Type B pancreatic cell (in vitro differentiated cells): Measurements from ENCODE around the gene ASTN1. TPM values are rescaled to one million over a fixed set of nuclear protein-coding genes. Genes with fewer than 3 reads are reported as not detected.

Experiments
- DNase-seq: peaks from one replicate; pipeline ENCODE4 v3.0.0; 2021; ENCODE audit warnings: mixed read lengths; ENCODE audit not compliant: unreplicated experiment; ENCODE audit errors: extremely low spot score
- H3K27ac Mint-ChIP-seq: 2 replicates; pipeline ENCODE4 v1.8.0; 2021; ENCODE audit warnings: mild to moderate bottlenecking, mixed read lengths
- H3K27me3 Mint-ChIP-seq: 2 replicates; pipeline ENCODE4 v1.8.0; 2021; ENCODE audit warnings: mixed read lengths
- H3K36me3 Mint-ChIP-seq: 2 replicates; pipeline ENCODE4 v1.8.0; 2021; ENCODE audit warnings: mixed read lengths
- H3K4me1 Mint-ChIP-seq: one replicate; pipeline ENCODE4 v1.8.0; 2021; ENCODE audit warnings: mixed read lengths; ENCODE audit not compliant: unreplicated experiment
- H3K4me3 Mint-ChIP-seq: 2 replicates; pipeline ENCODE4 v1.8.0; 2021; ENCODE audit warnings: mild to moderate bottlenecking, mixed read lengths
- H3K9me3 Mint-ChIP-seq: 2 replicates; pipeline ENCODE4 v1.8.0; 2021; ENCODE audit warnings: mixed read lengths
- total RNA-seq: library from RNA; stranded (reverse); gene quantifications from 2 replicates; pipeline ENCODE4 v1.2.1, GENCODE V29; 2021; ENCODE audit warnings: low replicate concordance
- TF ChIP-seq, protein P1 (sequence below): fragments of 200-600 bp; sonication (generic); conservative IDR thresholded peaks from 2 replicates; pipeline ENCODE4 v1.5.0; 2021; ENCODE audit warnings: antibody characterized with exemption, mild to moderate bottlenecking

ASTN1 gene
- total RNA-seq, 1 donor from 2014 or later: 24.9 TPM

DNA sequence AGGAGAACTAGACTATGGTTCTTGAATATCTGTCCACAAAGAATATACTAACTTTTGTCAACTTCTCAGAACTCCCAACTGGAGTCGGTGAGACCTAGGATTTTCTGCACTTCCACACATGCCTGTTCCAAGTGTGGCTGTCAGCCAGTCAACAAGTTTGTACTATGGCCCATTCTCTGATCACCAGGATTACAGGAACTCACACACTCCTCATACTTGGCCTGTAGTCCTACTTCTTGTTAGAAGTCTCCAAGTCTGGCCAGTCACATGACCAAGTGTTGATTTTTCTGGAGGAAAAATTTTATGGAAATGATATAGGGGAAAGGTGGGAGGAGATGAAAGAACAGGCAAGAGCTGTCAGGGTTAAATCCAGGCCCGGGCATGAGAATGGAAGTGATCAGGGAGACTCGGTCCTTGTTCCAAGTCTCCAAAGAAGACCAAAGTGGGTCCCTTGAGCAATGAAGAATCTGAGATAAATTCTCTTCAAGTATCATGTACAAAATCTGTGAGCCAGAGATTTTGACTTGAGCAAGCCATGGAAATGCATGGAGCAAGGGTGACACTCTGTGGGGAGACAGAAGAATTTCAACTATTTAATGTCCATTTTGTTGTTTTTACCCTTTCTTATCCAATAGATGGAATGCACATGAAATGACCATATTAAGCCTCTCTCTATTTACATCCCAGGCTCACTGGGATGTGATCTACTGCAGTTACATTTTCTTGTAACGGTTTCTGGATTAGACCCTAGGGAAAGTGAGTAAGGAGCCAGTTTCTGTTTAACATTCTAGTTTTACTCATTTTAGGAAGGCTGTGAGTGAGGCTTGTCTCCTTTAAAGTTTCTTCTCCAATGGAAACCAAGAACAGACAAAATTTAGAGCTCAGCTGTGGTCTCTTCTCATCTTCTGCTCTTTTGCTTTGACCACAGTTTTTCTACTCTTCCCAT, 320.9 kb downstream of the ASTN1 start:
- Mint-ChIP-seq H3K27me3 (no peaks in the 10 kb centered on the region), H3K4me1 (peaks cover 3% of the 10 kb centered on the region), H3K27ac (no peak overlapping the region), H3K9me3 (no peaks in the 10 kb centered on the region), H3K4me3 (no peak overlapping the region), H3K36me3 (no peaks in the 10 kb centered on the region)
- TF ChIP-seq, protein P1, sequence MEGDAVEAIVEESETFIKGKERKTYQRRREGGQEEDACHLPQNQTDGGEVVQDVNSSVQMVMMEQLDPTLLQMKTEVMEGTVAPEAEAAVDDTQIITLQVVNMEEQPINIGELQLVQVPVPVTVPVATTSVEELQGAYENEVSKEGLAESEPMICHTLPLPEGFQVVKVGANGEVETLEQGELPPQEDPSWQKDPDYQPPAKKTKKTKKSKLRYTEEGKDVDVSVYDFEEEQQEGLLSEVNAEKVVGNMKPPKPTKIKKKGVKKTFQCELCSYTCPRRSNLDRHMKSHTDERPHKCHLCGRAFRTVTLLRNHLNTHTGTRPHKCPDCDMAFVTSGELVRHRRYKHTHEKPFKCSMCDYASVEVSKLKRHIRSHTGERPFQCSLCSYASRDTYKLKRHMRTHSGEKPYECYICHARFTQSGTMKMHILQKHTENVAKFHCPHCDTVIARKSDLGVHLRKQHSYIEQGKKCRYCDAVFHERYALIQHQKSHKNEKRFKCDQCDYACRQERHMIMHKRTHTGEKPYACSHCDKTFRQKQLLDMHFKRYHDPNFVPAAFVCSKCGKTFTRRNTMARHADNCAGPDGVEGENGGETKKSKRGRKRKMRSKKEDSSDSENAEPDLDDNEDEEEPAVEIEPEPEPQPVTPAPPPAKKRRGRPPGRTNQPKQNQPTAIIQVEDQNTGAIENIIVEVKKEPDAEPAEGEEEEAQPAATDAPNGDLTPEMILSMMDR: peak; percentile 77
- DNase-seq: no peak

DNA sequence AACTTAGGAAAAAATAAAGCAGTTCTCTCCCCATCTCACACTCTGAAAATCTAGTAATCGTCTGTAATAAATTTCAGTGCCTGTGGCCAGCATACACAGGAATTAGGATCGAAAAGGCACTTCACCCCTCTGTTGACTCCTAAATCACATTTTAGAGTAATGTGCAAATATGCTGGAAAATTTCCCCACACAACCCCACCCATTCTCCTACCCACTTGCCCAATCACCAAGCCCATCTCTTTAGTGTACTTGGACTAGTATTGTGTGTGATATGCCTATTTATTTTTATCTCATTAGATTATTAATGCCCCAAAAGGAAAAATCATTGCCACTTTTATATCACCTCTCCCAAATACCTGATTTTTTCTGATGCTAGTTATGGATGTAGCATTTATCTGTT, 323.3 kb downstream of the ASTN1 start:
- TF ChIP-seq, protein P1: no peak
- no peak overlapping the region for H3K27ac Mint-ChIP-seq
- peaks cover 3% of the 10 kb centered on the region for H3K4me1 Mint-ChIP-seq
- no peaks in the 10 kb centered on the region for H3K27me3 Mint-ChIP-seq
- DNase-seq: no peak
- H3K4me3 Mint-ChIP-seq: no peak overlapping the region
- no peaks in the 10 kb centered on the region for H3K9me3 Mint-ChIP-seq
- H3K36me3 Mint-ChIP-seq: no peaks in the 10 kb centered on the region

DNA sequence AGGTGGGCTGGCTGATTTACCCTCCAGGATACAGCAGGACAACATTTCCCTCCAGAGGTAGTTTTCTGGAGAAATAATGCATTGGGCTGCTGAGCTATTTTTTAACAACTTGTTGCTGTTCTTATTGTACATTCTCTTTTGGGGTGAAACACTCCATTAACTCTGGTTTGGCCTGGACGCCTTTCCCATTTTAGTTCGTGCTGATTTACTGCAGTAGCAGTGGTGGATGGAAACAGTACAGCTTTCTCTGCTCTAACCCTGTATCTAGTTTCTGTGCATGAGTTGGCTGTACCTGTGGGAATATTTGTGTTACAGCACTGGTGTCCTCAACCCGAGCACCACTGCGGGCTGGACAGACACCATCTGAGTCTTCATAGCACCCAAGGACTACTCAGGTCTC, 325.3 kb downstream of the ASTN1 start:
- no peak for DNase-seq
- Mint-ChIP-seq H3K27me3 (no peaks in the 10 kb centered on the region), H3K36me3 (no peaks in the 10 kb centered on the region), H3K4me3 (no peak overlapping the region), H3K9me3 (no peaks in the 10 kb centered on the region), H3K4me1 (peaks cover 3% of the 10 kb centered on the region), H3K27ac (no peak overlapping the region)
- TF ChIP-seq, protein P1: no peak

DNA sequence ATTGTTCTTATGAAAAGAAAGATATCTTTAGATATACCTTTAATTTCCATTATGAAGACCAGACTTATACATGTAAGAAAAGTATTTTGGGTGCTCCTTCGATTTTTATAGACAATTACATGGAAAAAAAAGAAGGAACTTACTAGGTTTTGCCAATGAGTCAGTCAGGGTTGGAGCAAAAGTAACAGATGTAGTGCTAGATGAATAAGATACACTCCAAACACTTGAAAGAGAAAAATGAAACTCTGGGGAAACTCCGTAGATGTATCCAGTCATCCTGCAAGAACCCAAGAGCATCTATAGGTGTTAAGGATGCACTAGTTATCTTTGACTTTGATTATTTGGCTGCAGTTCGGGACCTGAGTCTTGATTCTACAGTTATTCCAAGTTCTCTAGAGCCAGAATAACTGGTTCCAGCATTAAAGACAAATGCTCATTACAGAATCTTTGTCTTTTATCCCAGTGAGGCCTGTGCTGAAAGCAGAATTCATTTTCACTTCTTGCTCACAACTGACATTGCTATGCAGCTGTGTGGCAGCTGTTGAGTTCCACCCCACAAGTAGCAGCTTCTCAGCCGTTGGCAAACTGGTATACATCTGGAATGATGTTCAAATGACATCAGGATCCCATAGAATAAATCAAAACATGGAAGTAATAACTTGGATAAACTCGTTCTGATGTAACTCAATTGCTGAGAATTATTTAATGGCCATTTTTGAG, 326.1 kb downstream of the ASTN1 start:
- H3K4me3 Mint-ChIP-seq: no peak overlapping the region
- H3K9me3 Mint-ChIP-seq: no peaks in the 10 kb centered on the region
- DNase-seq: no peak
- no peak overlapping the region for H3K27ac Mint-ChIP-seq
- H3K4me1 Mint-ChIP-seq: no peaks in the 10 kb centered on the region
- H3K27me3 Mint-ChIP-seq: no peaks in the 10 kb centered on the region
- no peaks in the 10 kb centered on the region for H3K36me3 Mint-ChIP-seq
- TF ChIP-seq, protein P1: no peak

DNA sequence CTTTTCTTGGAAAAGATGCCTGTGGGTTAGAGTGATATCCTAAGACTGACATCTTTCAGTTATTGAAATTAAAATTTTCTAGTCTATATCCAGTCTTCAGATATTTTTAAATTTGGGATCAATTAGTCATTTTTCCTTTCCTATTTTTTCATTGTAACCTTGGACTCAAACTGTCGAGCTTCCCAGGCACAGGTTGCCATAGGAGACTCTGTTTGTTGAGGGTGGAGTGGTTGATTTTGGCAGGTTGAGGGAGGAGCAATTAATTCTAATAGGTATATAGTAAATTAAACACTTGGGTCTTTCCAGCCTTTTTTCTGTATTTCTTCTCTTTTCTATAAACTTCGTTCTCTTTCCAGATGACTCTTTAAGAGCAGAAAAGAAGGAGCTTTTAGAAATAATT, 326.8 kb downstream of the ASTN1 start:
- no peaks in the 10 kb centered on the region for H3K36me3 Mint-ChIP-seq
- no peak for DNase-seq
- TF ChIP-seq, protein P1: no peak
- no peak overlapping the region for H3K27ac Mint-ChIP-seq
- H3K9me3 Mint-ChIP-seq: no peaks in the 10 kb centered on the region
- no peaks in the 10 kb centered on the region for H3K4me1 Mint-ChIP-seq
- H3K27me3 Mint-ChIP-seq: no peaks in the 10 kb centered on the region
- H3K4me3 Mint-ChIP-seq: no peak overlapping the region
